RWPE2 (cell line): ENCODE results near the gene TECPR2.
A peak's percentile ranks its signal among the peaks of the same experiment; 100 is the strongest.

Source experiments
- ATAC-seq: fragments of 200-7000 bp; cut with Tn5 transposase; 3 replicates; pipeline ENCODE4 v1.9.1; 2021; ENCODE audit warnings: low read depth
- DNase-seq: peaks from one replicate; pipeline ENCODE4 v3.0.0-alpha.2; 2020; ENCODE audit warnings: low spot score
- H3K27ac ChIP-seq: fragments of 450-650 bp; 2 replicates; pipeline ENCODE4 v1.5.1; 2017; ENCODE audit warnings: mild to moderate bottlenecking; ENCODE audit not compliant: poor library complexity, severe bottlenecking
- H3K27me3 ChIP-seq: fragments of 250-450 bp; sonication (Bioruptor Pico); 2 replicates; pipeline ENCODE4 v1.5.1; 2021; ENCODE audit warnings: mild to moderate bottlenecking, moderate library complexity; ENCODE audit not compliant: insufficient read depth, poor library complexity, severe bottlenecking
- H3K36me3 ChIP-seq: fragments of 250-450 bp; sonication (Bioruptor Pico); 2 replicates; pipeline ENCODE4 v1.5.1; 2020; ENCODE audit warnings: low read depth, mild to moderate bottlenecking, moderate library complexity
- H3K4me1 ChIP-seq: fragments of 250-450 bp; sonication (Bioruptor Pico); 2 replicates; pipeline ENCODE4 v1.5.1; 2021; ENCODE audit warnings: mild to moderate bottlenecking, moderate library complexity; ENCODE audit not compliant: insufficient read depth, poor library complexity, severe bottlenecking
- H3K4me3 ChIP-seq: fragments of 250-450 bp; sonication (Bioruptor Pico); 2 replicates; pipeline ENCODE4 v1.5.1; 2021; ENCODE audit warnings: mild to moderate bottlenecking, moderate library complexity; ENCODE audit not compliant: severe bottlenecking
- H3K9me3 ChIP-seq: fragments of 250-450 bp; sonication (Bioruptor Pico); 2 replicates; pipeline ENCODE4 v1.5.1; 2021; ENCODE audit warnings: mild to moderate bottlenecking, moderate library complexity; ENCODE audit not compliant: severe bottlenecking
- TF ChIP-seq, protein P1 (sequence below): fragments of 450-650 bp; IDR thresholded peaks from one replicate; pipeline ENCODE4 v1.5.1; 2017; ENCODE audit warnings: mild to moderate bottlenecking, moderate library complexity; ENCODE audit not compliant: poor library complexity, severe bottlenecking

TECPR2 gene

GRCh38 chr14:102359341-102359740, 3.4 kb upstream of the TECPR2 start:
- no peak overlapping the region for H3K27ac ChIP-seq
- no peak for ATAC-seq
- H3K9me3 ChIP-seq = no peaks in the 10 kb centered on the region
- H3K4me3 ChIP-seq = no peak overlapping the region
- no peaks in the 10 kb centered on the region for H3K27me3 ChIP-seq
- TF ChIP-seq, protein P1, sequence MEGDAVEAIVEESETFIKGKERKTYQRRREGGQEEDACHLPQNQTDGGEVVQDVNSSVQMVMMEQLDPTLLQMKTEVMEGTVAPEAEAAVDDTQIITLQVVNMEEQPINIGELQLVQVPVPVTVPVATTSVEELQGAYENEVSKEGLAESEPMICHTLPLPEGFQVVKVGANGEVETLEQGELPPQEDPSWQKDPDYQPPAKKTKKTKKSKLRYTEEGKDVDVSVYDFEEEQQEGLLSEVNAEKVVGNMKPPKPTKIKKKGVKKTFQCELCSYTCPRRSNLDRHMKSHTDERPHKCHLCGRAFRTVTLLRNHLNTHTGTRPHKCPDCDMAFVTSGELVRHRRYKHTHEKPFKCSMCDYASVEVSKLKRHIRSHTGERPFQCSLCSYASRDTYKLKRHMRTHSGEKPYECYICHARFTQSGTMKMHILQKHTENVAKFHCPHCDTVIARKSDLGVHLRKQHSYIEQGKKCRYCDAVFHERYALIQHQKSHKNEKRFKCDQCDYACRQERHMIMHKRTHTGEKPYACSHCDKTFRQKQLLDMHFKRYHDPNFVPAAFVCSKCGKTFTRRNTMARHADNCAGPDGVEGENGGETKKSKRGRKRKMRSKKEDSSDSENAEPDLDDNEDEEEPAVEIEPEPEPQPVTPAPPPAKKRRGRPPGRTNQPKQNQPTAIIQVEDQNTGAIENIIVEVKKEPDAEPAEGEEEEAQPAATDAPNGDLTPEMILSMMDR = no peak
- H3K36me3 ChIP-seq = peaks cover 43% of the 10 kb centered on the region
- no peak for DNase-seq
- H3K4me1 ChIP-seq = peaks cover 7% of the 10 kb centered on the region

- peaks cover 7% of the 10 kb centered on the region for H3K4me1 ChIP-seq
Measured at GRCh38 chr14:102360388-102360787, 2.4 kb upstream of the TECPR2 start.

GRCh38 chr14:102362084-102362483, 657 bp upstream of the TECPR2 start:
- TF ChIP-seq, protein P1 = no peak
- Histone ChIP-seq H3K9me3 (no peaks in the 10 kb centered on the region), H3K4me3 (peak overlapping the region; percentile 74), H3K27me3 (no peaks in the 10 kb centered on the region), H3K4me1 (peaks cover 7% of the 10 kb centered on the region), H3K36me3 (peaks cover 18% of the 10 kb centered on the region), H3K27ac (peak overlapping the region; percentile 61)
- DNase-seq = no peak
- ATAC-seq = peak; percentile 3; the same call in 1 of the 3 replicates

More at GRCh38 chr14:102360388-102360787, 2.4 kb upstream of the TECPR2 start:
- H3K27me3 ChIP-seq = no peaks in the 10 kb centered on the region
- H3K4me3 ChIP-seq = no peak overlapping the region
- H3K27ac ChIP-seq = no peak overlapping the region
- TF ChIP-seq, protein P1 = no peak
- H3K9me3 ChIP-seq = no peaks in the 10 kb centered on the region
- DNase-seq = no peak
- ATAC-seq = no peak
- H3K36me3 ChIP-seq = peaks cover 33% of the 10 kb centered on the region

DNA sequence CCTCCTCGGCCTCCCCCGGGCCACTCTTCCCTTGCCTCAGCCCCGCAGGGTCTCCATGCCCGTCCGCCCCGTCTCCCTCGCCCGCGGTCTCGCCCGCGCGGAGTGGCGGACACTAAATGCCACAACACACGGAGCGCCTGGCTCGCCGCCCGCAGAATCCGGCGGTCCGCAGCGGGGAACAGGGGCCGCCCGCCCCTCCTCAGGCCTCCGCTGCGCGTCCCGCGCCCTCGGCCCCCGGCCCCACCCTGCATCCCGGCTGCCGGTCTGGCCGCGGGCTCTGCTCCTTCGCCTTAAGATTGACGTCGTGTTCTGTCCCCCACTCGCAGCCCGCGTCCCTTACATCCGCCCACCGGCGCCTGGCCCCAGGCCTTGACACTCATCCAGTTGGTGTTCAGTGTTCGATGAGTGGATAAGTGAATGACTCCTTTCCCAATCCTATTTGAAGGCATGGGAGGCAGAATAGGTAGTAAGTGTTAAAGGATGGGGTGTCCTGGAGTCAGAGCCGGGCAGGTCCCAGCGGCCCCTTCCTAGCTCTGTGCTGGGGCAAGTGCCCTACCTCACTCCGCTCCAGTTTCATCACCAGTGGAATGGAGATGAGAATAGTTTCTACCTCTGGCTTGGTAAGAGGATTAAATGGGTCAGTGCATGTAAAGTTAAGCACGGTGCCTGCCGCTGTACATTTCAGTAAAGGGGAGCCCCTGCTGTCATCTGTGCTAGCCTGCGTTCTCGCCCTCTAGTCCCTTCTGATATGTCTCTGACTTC, 622 bp downstream of the TECPR2 start:
- peak; percentile 47 for ATAC-seq
- TF ChIP-seq, protein P1 = no peak
- Histone ChIP-seq H3K27me3 (no peaks in the 10 kb centered on the region), H3K4me1 (peaks cover 7% of the 10 kb centered on the region), H3K36me3 (peaks cover 13% of the 10 kb centered on the region), H3K4me3 (peak overlapping the region; percentile 74), H3K27ac (peak overlapping the region; percentile 61), H3K9me3 (no peaks in the 10 kb centered on the region)
- DNase-seq = no peak

- no peaks in the 10 kb centered on the region for H3K27me3 ChIP-seq
- 0 out of 2 replicates have a peak, but pooled peaks cover 3% of the 10 kb centered on the region for H3K36me3 ChIP-seq
- no peaks in the 10 kb centered on the region for H3K4me1 ChIP-seq
- no peaks in the 10 kb centered on the region for H3K9me3 ChIP-seq
- H3K4me3 ChIP-seq = no peak overlapping the region
- ATAC-seq = peak; percentile 17; the same call in 1 of the 3 replicates
- H3K27ac ChIP-seq = no peak overlapping the region
- DNase-seq = no peak
- TF ChIP-seq, protein P1 = no peak
Measured at GRCh38 chr14:102370305-102370809, 7.6 kb downstream of the TECPR2 start.
